Esophagus muscularis mucosa (tissue), 4 donors: ENCODE measurements around the gene ITPR2.

Experiments used
- CTCF ChIP-seq, 3 experiments: fragments of 200-600 bp in 2 of 3; fragments of 450-650 bp in 1 of 3; sonication (generic) in 2 of 3; IDR thresholded peaks; one replicate each; pipeline ENCODE4 v1.5.1; 2017 to 2019; ENCODE audit warnings: antibody characterized with exemption in 3 of 3, mild to moderate bottlenecking in 2 of 3, moderate library complexity in 1 of 3
- EP300 ChIP-seq: sonication (generic); formaldehyde crosslinking; IDR thresholded peaks from one replicate; pipeline ENCODE4 v1.6.1; 2017; ENCODE audit warnings: antibody characterized with exemption
- POLR2A ChIP-seq: fragments of 450-650 bp; IDR thresholded peaks from one replicate; pipeline ENCODE4 v1.6.1; 2017; ENCODE audit warnings: antibody characterized with exemption, moderate library complexity, mild to moderate bottlenecking, low read depth

GRCh38 chr12:26633591-26634210 lies 199.3 kb downstream of the ITPR2 start:
- TF ChIP-seq EP300 (no peak), CTCF (IDR thresholded peaks at IDR 0.05) (no peak), POLR2A (no peak)
